GM12872 (cell line): ENCODE measurements around the gene NOS3.

Source experiments
- TF ChIP-seq, protein P1 (sequence below): IDR thresholded peaks from 3 replicates; pipeline ENCODE4 v1.5.1; 2011; ENCODE audit warnings: low read depth, mild to moderate bottlenecking, low read length, moderate library complexity; ENCODE audit not compliant: insufficient read depth

NOS3 gene

DNA sequence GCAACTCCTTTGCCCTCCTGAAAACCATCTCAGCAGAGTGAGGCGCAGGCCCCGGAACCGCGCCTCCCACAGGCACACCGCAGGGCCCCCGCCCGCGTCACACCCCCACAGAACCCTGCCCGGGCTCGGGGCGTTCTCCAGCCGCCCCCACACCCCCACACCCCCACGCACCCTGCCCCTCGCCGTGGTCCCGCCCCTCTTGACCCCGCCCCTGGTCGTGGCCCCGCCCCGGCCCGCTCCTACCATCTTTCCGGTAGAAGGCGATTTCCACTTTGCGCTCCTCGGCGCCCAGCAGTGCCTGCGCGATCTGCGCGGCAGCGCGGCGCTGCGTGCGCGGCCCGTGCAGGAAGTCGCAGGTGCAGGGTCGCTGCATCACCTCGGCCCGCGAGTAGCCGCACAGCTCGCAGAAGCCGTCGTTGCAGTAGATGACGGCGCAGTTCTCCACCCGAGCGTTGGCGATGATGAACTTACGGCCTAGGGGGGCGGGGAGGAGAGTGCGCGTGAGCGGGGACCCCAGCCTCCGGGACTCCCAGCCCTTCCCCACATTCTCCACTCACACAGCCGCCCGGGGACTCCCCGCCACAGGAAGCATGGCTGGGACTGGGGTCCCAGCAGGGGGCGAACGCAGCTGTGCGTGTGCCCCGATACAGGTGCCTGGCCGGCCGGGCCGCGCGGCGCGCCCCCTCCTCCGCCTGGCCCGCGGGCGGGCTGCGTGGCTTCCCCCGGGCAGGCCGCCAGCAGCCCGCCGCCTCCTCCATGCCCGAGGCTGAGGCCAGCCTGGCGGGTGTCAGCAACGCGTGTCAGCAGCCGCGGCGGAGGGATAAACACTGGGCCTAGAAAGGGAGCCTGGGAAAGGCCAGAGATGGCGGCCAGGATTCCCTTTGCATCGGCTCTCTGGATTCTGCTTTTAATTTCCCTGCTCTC lies 16.1 kb upstream of the NOS3 start:
- TF ChIP-seq, protein P1, sequence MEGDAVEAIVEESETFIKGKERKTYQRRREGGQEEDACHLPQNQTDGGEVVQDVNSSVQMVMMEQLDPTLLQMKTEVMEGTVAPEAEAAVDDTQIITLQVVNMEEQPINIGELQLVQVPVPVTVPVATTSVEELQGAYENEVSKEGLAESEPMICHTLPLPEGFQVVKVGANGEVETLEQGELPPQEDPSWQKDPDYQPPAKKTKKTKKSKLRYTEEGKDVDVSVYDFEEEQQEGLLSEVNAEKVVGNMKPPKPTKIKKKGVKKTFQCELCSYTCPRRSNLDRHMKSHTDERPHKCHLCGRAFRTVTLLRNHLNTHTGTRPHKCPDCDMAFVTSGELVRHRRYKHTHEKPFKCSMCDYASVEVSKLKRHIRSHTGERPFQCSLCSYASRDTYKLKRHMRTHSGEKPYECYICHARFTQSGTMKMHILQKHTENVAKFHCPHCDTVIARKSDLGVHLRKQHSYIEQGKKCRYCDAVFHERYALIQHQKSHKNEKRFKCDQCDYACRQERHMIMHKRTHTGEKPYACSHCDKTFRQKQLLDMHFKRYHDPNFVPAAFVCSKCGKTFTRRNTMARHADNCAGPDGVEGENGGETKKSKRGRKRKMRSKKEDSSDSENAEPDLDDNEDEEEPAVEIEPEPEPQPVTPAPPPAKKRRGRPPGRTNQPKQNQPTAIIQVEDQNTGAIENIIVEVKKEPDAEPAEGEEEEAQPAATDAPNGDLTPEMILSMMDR, result peak; percentile 49

DNA sequence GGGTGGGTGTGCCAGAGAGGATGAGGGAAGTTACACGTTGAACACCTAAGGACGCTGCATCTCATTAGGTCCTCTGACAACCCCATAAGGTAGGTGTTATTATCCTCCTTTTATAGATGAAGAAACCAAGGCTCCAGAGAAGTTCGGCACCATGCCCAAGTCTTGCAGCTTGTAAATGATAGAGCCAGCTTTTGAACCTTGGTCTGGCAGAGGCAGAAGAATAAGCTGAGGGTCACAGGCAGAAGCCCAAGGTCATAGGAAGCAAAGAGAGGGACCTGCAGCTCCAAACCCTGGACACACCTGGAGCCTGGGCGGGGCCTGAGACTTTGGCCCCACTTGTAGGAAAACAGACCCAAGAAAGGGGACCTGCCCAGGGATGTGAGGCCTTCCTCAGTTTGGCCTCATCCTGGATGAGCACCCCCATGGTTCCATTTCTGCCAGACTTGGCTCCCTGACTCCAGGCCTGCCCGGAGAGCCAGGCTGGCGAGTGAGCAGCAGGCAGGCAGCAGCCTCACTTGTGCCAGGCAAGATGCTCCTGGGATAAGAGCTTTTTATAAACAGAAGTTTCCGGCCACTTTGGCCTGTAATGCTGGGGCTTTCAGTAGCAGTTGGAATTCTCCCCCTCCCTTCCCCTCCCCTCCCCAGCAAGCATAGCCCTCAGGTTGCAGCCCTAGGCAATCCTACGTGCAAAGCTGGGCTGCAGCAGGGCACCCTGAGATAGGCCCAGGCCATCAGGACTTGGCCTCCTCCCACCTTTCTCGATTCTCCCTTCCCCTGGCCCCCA lies 15.1 kb upstream of the NOS3 start:
- TF ChIP-seq, protein P1, result no peak

DNA sequence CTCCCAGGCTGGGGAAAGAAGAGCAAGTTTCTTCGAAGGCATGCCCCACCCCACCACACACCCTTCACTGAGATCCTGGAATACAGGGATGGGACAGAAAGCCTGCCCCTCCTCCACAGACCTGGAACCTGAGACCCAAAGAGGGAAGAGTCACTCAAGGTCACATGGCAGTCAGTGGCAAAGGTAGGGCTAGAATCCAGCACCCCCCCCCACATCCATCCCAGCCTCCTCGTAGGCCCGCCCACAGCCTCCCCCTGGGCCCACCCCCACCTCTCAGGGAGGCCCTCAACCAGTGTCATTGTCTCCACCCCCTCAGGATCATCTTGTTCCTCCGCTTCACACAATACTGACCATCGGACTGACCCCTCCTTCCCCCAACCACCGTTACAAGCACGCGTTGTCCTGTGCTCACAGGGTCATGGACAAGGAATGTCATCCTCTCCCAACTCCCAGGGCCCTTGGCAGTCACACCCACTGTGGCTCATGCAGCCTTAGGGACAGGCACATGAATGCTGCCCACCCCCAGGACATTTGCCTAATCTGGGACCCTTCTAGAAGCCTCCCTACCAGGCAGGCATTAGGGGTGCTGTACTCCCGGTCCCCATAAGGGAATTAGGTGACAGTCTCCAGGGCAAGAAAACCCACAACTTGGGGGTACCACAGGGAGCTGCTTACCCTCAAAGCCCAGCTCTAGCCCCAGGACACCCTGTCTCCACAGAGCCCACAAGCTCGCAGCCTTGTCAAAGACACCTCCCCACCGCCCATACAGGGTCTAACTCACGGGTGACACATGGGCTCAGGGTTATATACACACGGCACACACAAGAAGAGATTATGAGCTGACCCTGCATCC lies 14.1 kb upstream of the NOS3 start:
- TF ChIP-seq, protein P1, result no peak

DNA sequence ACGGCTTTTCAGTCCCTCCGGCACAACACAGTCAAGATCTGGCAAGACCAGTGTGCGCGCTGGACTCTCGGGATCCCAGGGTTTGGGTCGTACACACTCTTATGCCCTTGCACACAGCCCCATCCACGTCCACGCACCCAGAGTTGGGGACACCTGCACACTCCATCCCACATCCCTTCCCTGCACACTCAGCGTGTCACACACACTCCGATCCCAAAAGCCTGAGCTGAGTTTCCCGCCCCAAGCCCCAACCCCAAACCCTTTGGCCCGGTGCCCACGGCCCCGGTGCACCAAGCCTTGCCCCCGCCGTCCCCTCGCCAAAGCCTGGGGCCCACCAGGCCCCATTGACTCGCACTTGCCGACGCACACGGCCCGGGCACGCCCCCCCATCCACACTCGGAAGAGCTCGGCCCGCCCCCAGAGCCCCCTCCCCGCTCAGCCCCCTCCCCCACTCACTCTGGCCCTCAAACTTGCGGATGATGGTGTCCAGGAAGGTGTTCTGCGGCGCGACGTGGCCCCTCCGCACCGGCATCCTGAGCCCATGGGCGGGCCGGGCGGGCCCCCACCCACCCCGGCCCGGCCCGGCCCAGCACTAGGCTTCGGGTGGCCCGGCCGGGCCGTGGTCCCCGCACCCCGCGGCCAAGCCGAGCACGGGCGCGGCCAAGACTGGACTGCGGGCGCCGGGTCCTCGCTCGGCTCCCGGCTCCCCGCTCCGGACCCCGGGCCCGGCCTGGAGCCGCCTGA lies 13.3 kb upstream of the NOS3 start:
- TF ChIP-seq, protein P1, result no peak

DNA sequence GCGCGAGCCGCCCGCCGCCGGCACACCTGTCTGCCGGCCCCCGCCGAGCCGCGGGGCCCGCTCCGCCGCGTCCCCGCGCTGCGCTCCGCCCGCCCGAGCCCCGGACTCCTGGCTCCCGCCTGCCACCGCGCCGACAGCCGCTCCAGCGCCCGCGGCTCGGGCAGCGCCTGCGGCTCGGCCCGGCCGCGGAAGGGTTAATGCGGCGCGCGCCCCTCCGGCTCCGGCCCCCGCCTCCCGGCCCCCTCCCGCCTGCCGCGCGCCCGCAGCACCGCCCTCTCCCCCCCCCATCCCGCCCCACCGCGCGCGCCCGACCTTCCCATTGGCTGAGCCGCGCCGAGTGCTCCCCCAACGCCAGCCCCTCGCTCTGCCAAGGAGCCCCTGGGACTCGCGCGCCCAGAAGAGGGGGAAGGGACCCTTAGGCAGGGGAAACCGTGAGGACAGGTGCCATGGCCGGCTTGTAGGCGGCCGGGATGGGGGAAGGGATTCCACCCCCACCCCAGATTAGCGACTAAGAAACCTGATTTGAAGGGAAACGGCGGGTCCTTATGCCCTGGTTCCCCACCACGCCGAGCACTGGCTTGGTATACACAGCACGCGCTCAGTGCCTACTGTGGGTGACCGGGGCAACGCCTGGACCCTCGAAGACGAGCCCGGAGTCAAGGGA lies 12.6 kb upstream of the NOS3 start, which contains the start of gene KCNH2:
Gene KCNH2, minus strand, starts transcription at position 196 of the 664 bp plus-strand sequence. CDS start 408 bp downstream, outside the sequence.
- TF ChIP-seq, protein P1, result no peak

DNA sequence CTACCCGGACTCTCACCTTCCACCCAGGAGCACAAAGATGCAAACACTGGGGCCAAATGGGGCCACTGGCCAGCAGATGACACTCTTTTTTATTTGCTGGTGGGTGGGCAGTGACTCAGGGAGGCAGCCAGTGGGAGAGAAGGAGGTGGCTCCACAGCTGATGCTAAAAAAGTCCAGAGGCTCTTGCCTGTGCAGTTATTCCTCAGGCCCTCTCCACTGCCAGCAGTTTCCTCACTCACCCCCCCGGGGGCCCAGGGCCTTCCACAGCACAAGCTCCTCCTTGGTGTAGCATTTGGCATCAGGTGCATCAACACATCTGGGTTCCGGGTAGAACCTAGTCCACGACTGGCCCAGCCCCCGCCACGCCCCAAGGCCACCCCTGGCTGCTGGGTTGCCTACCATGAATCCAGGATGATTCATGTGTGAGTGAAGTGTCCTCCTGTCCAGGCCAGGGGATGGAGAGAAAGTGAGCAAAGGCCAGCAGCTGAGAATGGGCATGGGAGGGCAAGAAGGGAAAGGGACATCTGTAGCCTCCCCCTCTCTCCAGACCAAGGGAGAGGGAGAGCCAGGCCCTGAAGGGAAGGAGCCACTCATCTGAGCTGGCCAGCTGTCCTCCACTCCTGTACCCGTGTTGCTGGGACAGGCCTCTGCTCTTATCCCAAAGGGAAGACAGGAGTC lies 11.0 kb upstream of the NOS3 start:
- TF ChIP-seq, protein P1, result no peak
